HG03575 (cell line): ENCODE results near the gene NAA20.

Source experiments
- ATAC-seq: cut with Tn5 transposase; IDR thresholded peaks from one replicate; pipeline ENCODE4 v1.9.1; 2021; ENCODE audit not compliant: unreplicated experiment, insufficient number of reproducible peaks, low FRiP score; ENCODE audit errors: extremely low read depth

Gene NAA20

DNA sequence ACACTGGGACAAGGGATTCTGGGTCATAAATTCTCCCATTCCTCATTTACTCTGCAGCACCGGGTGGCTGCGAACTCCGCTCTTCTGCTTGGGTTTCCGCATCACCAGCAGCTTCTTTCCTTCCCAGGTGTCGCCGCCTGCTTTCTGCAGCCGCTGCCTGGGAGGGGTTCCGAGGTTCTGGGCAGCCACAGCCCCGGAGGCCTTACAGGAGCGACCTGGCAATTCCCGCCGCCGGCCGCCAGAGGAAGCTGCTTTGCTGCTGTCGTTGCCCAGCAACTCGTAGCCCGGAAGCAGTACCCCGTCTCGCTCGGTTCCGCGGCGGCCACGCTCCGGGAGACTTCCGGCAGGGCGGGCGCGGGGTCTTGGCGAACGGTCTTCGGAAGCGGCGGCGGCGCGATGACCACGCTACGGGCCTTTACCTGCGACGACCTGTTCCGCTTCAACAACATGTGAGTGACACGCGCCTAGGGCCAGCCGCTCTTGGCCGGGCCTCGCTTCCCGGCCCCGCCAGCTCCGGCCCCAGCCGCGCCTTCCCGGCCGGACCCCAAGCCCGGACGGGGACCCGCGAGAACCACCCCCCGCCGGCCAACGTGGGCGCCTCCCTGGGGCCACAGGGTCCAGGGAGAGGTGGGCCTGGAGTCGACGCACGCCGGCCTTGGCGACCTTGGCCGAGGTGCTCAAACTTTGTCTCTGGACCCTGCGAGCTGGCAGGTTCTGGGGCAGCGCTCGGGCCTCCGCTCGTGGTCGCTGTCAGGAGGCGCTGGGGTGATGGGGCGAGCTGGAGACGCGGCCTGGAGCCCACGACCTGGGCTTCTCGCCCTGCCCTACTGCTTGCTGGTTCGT is at the start of gene NAA20:
Gene NAA20 (plus strand): TSS at position 362 of the 843 bp plus-strand sequence. CDS start 35 bp downstream, at position 397.
- ATAC-seq: peak; percentile 79

DNA sequence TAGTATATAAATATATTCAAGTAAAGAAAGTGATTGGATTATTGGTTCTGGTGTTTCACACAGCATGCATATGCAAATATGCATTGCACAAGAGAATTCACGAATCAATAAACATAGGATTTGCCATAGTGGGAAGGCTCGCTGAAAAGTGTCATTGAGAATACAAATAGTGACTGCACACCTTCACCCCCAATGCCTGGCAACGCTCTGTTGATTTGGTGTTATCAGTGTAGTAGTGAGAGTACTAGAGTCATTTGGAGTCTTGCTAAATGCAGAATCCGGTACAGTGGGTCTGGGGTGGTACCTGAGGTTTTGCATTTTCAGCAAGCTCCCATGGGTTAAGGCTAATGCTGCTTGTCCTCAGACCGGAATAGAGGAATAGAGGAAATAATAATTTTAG is 49.7 kb upstream of the NAA20 start:
- no peak for ATAC-seq

GRCh38 chr20:19968028-19968427 is 49.1 kb upstream of the NAA20 start:
- ATAC-seq: no peak

DNA sequence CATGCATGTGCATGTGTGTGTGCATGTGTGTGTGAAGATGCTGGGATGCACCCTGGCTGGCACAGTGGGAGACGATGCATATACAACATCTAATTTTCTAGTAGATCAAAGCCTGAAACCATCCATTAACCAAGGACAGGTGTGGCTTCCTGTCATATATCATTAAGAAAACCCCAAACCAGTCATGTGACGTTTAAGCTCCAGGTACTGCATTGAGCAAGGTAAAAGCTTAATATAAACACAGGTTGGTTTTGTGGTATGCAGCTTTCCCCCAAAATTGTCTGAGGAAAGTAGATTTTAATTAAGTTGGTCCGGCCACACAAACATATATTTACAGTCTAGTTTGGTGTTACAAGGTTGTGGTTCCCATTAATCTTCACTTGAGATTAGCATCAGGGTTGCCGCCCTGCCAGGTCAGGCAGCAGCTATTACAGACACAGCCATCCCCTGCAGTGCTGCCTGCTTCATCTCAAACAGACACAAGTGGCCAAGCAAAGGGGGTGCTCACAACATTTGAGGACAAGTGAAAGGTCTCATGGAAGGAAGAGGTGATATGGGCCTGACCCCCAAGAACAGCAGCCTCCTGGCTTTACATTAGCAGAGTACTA is 48.6 kb upstream of the NAA20 start:
- no peak for ATAC-seq

DNA sequence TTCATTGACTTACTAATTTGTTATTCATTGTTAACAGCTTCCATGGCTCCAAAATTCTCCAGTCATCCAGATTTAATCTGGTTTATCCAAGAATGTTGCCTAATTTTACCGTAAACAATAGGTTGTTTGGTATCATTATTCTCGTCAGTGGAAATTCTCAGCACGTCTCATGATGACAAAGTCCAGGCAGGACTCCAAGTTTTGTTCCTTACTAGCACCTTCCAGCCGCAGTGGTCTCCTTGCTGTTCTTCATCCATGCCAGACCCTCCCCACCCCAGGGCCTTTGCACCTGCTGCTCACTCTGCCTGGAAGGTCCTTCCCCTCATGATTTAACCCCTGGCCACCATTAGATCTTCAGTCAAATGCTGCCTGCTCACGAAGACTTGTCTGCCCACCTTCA is 48.1 kb upstream of the NAA20 start:
- no peak for ATAC-seq

DNA sequence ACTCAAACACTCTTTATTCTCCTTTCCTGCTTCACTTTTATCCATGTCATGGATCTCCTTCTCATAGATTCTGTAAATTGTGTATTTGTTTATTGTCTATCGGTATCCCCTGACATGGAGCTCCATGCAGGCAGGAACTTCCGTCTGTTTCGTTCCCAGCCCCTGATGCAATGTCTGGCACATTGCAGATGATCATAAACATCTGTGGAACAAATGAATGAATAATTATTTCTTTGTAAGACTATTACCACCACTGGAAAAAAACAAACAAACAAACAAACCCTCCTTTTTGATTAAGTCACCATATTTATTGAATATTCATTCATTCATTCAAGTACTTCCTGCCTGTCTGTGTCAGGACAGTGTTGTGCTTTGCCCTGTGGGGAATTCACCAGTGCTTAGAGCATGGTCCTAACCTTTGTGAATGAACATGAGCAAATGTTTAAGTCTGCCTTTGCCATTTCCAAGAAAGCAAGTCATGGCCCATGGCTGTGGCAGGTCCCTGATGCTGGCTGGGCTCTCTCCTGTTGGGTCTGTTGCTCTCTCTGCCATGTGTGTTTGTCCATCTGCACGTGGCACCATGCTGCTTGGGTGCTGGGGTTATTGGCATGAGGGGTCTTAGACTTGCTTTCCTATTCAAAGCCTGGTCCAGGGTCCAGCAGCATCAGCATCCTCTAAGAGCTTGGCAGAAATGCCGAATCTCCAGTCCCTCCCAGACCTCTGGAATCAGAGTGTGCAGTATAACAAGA is 47.5 kb upstream of the NAA20 start:
- ATAC-seq: no peak

GRCh38 chr20:19970256-19970765 is 46.9 kb upstream of the NAA20 start:
- ATAC-seq: no peak

DNA sequence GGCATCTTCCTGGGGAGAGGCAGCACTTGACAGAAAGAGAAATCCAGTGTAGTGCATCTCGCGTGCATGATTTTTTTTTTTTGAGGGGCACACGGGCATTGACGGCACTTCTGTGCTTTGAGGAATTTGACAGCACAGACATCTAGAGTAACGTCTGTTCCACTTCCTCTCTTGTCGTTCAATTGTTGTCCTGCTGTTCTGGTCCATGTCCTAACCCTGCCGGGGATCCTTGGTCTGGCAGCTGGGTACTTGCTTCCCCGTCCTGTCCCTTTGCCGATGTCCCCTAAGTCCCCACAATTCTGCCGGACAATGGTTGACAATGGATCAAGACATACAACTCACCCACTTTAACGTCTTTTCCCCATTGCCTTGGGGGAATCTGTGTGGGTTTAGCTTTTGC is 46.0 kb upstream of the NAA20 start:
- ATAC-seq: no peak

GRCh38 chr20:19973961-19974629 is 43.1 kb upstream of the NAA20 start:
- ATAC-seq: no peak

GRCh38 chr20:19974630-19975435 is 42.3 kb upstream of the NAA20 start:
- no peak for ATAC-seq

DNA sequence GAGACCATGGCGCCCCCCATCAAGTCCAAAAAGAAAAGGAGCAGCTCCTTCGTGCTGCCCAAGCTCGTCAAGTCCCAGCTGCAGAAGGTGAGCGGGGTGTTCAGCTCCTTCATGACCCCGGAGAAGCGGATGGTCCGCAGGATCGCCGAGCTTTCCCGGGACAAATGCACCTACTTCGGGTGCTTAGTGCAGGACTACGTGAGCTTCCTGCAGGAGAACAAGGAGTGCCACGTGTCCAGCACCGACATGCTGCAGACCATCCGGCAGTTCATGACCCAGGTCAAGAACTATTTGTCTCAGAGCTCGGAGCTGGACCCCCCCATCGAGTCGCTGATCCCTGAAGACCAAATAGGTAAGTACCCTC is 41.7 kb upstream of the NAA20 start:
- ATAC-seq: no peak

- no peak for ATAC-seq
Observed at GRCh38 chr20:19975901-19976300, 41.3 kb upstream of the NAA20 start.

DNA sequence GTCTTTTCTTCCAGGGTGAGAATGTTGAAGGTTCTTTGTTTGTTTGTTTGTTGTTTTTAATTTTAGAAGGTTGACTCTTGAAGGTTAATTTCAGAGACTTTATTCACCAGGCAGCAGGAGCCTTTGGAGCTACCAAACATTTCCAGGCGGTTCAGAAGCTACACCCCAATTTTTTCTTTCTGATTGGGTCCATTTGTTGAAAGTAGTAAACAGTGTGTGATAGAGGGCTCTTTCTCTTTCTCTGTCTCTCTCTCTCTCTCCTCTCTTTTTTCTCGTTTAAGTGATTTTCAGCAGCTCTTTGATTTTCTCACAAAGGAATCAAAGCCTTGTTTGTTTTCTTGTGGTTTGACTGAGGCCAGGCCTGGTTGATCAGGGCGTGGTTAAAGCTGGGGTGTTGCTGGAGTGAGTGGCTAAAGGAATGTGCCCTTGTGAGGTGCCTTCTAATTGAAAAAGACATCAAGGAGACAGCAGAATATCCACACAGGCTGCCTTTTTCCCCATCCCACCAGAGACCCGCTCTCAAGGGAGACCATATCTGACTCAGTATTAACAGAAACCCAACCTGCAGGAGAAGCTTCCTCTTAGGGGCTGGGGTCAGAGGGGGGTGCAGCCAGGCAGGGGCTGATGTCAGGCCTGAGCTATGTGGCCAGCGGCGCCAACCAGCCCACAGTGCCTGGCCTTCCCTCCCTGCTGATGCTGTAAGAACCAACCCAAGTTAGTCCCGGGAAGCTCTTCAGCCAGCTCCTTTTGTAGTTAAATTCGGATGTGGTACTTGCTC is 40.4 kb upstream of the NAA20 start:
- no peak for ATAC-seq

- ATAC-seq: no peak
Observed at GRCh38 chr20:19977373-19977770, 39.8 kb upstream of the NAA20 start.

DNA sequence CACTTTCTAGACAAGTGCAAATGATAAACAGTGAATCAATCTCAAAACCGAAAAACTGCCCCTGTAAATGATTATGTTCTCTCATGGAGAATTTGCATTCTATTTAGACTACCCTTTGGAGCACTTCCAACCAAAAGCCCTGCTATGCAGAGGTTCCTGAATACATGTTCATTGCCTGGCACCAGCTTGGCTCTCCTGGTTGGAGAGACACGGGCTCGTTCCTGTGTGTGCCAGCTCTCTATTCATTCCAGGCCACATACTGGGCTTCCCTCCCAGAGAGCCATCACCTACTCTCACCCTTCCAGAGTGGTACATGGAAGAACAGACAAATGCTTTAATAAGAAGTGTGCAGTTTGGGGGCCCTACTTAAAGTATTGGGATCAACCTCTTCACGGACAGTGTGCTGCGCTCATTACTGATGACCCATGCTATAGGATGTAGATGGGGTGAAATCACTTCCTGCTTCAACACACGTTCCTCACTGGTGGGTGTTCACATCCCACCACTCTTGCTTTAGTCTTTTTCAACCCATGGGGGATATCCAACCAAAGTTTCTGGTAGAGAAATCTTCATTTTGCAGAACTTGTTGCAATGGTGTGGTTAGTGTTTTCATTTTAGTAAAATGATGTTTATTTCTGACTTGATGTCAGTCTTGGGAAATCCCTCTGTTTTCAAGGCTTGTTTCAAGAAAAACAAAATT is 38.5 kb upstream of the NAA20 start:
- ATAC-seq: no peak

DNA sequence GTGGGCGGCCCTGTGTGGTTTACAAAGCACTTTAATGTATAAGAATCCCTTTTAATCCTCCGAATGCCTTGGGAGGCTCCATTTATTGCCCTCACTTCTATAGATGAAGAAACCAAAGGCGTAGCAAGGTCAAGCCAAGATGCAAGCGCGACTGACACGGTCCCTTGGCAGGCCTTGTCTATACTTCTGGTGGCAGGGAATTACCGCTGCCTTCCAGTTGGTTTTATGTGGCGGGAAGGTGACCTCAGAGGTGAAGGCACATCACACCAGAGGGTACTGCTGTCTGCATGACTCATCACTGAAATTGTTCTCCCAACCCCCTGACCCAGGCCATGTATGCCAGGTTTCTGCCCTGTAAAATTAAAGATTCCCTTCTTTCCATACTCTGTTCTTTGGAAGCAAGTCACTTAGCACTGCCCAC is 36.1 kb upstream of the NAA20 start:
- ATAC-seq: no peak

DNA sequence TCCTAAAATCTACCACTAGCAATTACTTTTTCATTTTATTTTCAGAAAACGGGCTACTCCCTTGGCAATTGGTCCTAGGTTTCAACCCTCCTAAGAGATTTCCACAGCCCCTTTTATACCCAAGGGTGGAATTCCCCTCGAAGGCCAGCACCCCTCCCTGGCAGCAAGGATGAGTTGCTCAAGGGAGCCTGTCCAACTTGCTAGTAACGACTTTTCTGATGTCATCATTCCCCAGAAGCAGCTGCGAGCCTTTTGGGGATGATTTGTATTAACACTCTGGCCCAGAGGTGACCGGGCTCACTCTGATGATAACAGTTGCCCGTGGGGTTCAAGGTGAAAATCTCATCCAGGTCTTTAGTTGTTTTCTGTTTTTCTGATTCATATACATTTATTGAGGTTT is 30.7 kb upstream of the NAA20 start:
- ATAC-seq: no peak
